Fibroblast of lung (primary cell): ENCODE measurements around the gene DNM1.

ENCODE experiments used
- CTCF ChIP-seq, 2 donors: IDR thresholded peaks in 1 of 2; conservative IDR thresholded peaks in 1 of 2; 1 replicate in 1 of 2; 2 replicates in 1 of 2; pipeline ENCODE4 v1.5.1; 2011 to 2012; ENCODE audit warnings: low read length in 2 of 2, control low read depth in 1 of 2, inconsistent platforms in 1 of 2, low read depth in 1 of 2, mild to moderate bottlenecking in 1 of 2
- EZH2 ChIP-seq: IDR thresholded peaks from 2 replicates; pipeline ENCODE4 v1.5.1; 2012; ENCODE audit warnings: low read length, control low read depth, mild to moderate bottlenecking; ENCODE audit errors: missing control alignments

- TF ChIP-seq CTCF (conservative IDR thresholded peaks at IDR 0.05 in 1 of 2, IDR thresholded peaks at IDR 0.05 in 1 of 2; ENCODE audit: low read depth in 1 of 2, low read length in 2 of 2): no peak
- no peak for TF ChIP-seq EZH2
Measured at GRCh38 chr9:128244091-128244836, 41.1 kb downstream of the DNM1 start.
